Activated CD8-positive, alpha-beta memory T cell treated with anti-CD3 and anti-CD28 coated beads, Interleukin-2, amount 10 ng/mL, durations not matched to agents 7 days and 5 days (primary cell): ENCODE data around the gene TFR2. TPM values are rescaled to one million over a fixed set of nuclear protein-coding genes. Genes with fewer than 3 reads are reported as not detected.
A peak's percentile ranks its signal among the peaks of the same experiment; 100 is the strongest.

Source experiments
- ATAC-seq: fragments of 150-1000 bp; cut with Tn5 transposase; one replicate; pipeline ENCODE4 v1.10.0; 2021; ENCODE audit warnings: moderate library complexity
- CTCF ChIA-PET: fragments of 350-600 bp; sonication (Branson Sonifier 250); formaldehyde crosslinking; loops from one replicate; lab custom pipeline; 2021; ENCODE audit warnings: antibody characterized with exemption; lab: Charles Lee
- DNase-seq: peaks from one replicate; pipeline ENCODE4 v3.0.0-alpha.2; 2020
- H3K27ac Mint-ChIP-seq: one replicate; pipeline ENCODE4 v1.8.0; 2021; ENCODE audit warnings: mild to moderate bottlenecking, mixed read lengths
- H3K27me3 Mint-ChIP-seq: one replicate; pipeline ENCODE4 v1.8.0; 2021; ENCODE audit warnings: mixed read lengths
- H3K36me3 Mint-ChIP-seq: one replicate; pipeline ENCODE4 v1.8.0; 2021; ENCODE audit warnings: mild to moderate bottlenecking, mixed read lengths
- H3K4me1 Mint-ChIP-seq: one replicate; pipeline ENCODE4 v1.8.0; 2021; ENCODE audit warnings: mixed read lengths
- H3K4me3 Mint-ChIP-seq: one replicate; pipeline ENCODE4 v1.8.0; 2021; ENCODE audit warnings: mild to moderate bottlenecking, moderate library complexity, mixed read lengths
- H3K9me3 Mint-ChIP-seq: one replicate; pipeline ENCODE4 v1.8.0; 2022; ENCODE audit warnings: low read depth, mixed read lengths
- total RNA-seq, 2 experiments: library from RNA; stranded (reverse); gene quantifications; one replicate each; pipeline ENCODE4 v1.2.3, GENCODE V29; 2021

TFR2 gene
- total RNA-seq, 2 experiments from 2014 or later, result 11.1 to 18.6 TPM

DNA sequence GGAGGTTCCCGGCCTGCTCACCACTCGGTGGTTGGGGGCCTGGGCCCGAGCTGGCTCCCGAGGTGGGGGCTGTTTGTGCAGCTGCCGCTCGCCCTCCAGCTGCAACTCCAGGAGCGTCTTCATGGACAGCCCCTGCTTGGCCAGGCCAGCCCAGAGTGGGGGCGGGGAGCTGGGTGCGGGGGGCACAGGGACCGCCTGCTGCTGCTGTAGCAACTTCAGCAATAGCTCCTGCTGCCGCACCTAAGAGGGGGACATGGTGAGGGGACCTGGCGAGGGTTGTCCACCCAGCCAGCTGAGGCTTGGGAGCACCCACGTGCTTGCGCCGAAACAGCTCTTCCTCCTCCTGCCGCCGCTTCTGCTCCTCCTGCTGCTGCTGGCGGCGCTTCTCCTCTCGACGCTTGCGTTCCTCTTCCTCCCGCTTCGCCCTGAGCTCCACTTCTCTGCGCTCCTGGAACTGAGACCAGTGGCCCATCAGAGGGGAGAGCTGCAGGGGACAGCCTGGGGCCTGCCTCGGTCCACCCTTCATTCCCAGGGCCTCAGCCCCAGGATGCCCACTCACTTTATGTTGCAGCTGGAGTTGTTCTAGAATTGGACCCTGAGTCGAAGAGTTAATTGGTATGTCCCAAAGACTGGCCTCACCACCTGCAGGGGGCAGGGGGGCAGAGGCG lies 41.8 kb upstream of the TFR2 start:
- Mint-ChIP-seq H3K27ac (no peak overlapping the region), H3K27me3 (no peaks in the 10 kb centered on the region), H3K9me3 (no peaks in the 10 kb centered on the region), H3K36me3 (peaks cover 17% of the 10 kb centered on the region), H3K4me3 (no peak overlapping the region), H3K4me1 (peaks cover 5% of the 10 kb centered on the region)
- no peak for DNase-seq
- CTCF ChIA-PET, result interaction anchor here (1.1 to 11.5 kb wide), 3 partner anchors 9 to 114 kb away, joined by 3 to 91 read pairs (median 7); partner anchors contain the start of gene GIGYF1
- no peak for ATAC-seq

DNA sequence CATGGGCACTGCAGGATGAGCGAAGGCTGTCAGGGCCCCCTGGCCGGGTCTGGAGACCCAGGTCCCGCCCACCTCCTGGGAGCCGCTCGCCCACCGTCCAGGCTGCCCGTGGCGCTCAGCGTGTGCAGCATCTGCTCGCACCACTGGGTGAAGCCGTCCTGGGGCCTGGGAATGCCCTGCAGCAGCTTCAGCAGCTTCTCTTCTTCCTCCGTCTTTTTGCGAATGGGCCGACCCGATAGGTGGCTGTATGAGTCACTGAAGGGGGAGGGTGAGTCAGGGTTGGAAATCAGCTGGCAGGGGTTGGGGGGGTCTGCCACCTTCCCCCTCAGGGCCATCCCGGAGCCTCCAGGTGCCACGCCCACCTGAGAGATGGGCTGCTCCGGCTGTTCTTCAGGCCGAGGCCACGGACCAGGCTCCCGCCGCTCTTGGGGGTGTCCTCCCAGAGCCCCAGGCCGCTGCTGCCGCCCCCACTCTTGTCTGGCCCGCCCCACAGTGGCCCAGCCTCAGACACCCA lies 40.9 kb upstream of the TFR2 start:
- DNase-seq, result no peak
- Mint-ChIP-seq H3K36me3 (peaks cover 23% of the 10 kb centered on the region), H3K4me3 (no peak overlapping the region), H3K9me3 (no peaks in the 10 kb centered on the region), H3K27me3 (no peaks in the 10 kb centered on the region), H3K27ac (no peak overlapping the region), H3K4me1 (peaks cover 7% of the 10 kb centered on the region)
- ATAC-seq, result no peak
- CTCF ChIA-PET, result interaction anchor here (1.1 to 11.5 kb wide), 4 partner anchors 10 to 113 kb away, joined by 3 to 91 read pairs (median 11); partner anchors contain the start of genes GIGYF1 and POP7

- Mint-ChIP-seq H3K27me3 (no peaks in the 10 kb centered on the region), H3K4me3 (no peak overlapping the region), H3K4me1 (peaks cover 12% of the 10 kb centered on the region), H3K27ac (no peak overlapping the region), H3K36me3 (peaks cover 24% of the 10 kb centered on the region), H3K9me3 (no peaks in the 10 kb centered on the region)
- DNase-seq (no peak), ATAC-seq (no peak)
- CTCF ChIA-PET, result interaction anchor here (1.5 to 11.5 kb wide), 3 partner anchors 11 to 117 kb away, joined by 3 to 91 read pairs (median 15); partner anchors contain the start of genes GIGYF1 and POP7
These were observed 40.3 kb upstream of the TFR2 start for GRCh38 chr7:100681491-100682227.

GRCh38 chr7:100680576-100681271 lies 39.4 kb upstream of the TFR2 start:
- CTCF ChIA-PET, result interaction anchor here (1.2 to 11.5 kb wide), 4 partner anchors 12 to 116 kb away, joined by 3 to 91 read pairs (median 10); partner anchors contain the start of genes GIGYF1 and POP7
- Mint-ChIP-seq H3K4me1 (peaks cover 15% of the 10 kb centered on the region), H3K9me3 (no peaks in the 10 kb centered on the region), H3K27ac (peak overlapping the region; percentile 57), H3K27me3 (no peaks in the 10 kb centered on the region), H3K4me3 (no peak overlapping the region), H3K36me3 (peaks cover 26% of the 10 kb centered on the region)
- DNase-seq (peak; percentile 40), ATAC-seq (no peak)

- peak overlapping the region; percentile 59 for H3K27ac Mint-ChIP-seq
- H3K4me3 Mint-ChIP-seq, result no peak overlapping the region
- no peak for DNase-seq
- ATAC-seq, result no peak
- CTCF ChIA-PET, result interaction anchor here (1.1 to 11.5 kb wide), 5 partner anchors 12 to 116 kb away, joined by 3 to 91 read pairs (median 4); partner anchors contain the start of genes GIGYF1 and POP7
- H3K36me3 Mint-ChIP-seq, result peaks cover 24% of the 10 kb centered on the region
- no peaks in the 10 kb centered on the region for H3K9me3 Mint-ChIP-seq
- H3K27me3 Mint-ChIP-seq, result no peaks in the 10 kb centered on the region
- peaks cover 15% of the 10 kb centered on the region for H3K4me1 Mint-ChIP-seq
These were observed 38.7 kb upstream of the TFR2 start for GRCh38 chr7:100679927-100680575.

DNA sequence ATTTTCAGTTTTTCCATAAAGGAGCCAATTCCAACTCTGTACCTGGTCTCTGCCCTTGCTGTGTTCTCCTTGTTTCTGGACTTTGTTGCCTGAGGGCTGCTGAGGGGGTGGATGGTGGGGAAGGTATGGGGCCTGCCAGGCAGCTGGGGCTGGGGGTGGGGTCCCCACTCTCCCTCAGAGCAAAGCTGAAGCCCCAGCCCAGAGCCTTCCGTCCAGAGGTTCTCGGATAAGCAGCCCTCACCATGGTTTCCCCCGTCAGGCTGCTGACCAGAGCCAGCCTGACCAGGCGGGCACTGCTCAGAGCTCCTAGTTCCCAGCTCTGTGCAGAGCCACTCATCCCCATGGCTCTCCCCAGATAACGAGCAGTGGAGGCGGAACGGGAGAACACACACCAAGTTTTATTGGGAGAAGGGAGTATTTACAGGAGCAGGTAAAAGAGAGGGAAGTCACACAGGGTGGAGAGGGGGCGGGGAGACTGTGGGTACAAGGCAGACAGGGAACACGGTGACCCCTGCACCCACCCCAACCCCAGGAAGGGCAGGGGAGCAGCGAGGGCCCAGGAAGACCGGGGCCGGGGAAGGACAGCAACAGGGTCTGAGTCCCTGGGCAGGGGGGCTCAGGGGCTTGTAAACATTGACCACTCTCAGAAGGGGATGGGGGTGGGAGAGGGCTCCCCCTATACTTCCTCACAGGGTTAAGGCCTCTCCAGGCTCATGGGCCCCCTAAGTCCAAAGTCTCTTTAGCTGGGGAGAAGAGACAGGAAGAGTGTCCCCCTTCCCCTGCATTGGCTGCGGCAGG lies 38.0 kb upstream of the TFR2 start:
- no peaks in the 10 kb centered on the region for H3K9me3 Mint-ChIP-seq
- no peaks in the 10 kb centered on the region for H3K27me3 Mint-ChIP-seq
- ATAC-seq (no peak), DNase-seq (no peak)
- H3K4me3 Mint-ChIP-seq, result no peak overlapping the region
- H3K27ac Mint-ChIP-seq, result peak overlapping the region; percentile 59
- CTCF ChIA-PET, result interaction anchor here (1.1 to 11.5 kb wide), 3 partner anchors 13 to 66 kb away, joined by 3 to 91 read pairs (median 15); partner anchors contain the start of genes GIGYF1 and POP7
- peaks cover 15% of the 10 kb centered on the region for H3K4me1 Mint-ChIP-seq
- peaks cover 26% of the 10 kb centered on the region for H3K36me3 Mint-ChIP-seq

DNA sequence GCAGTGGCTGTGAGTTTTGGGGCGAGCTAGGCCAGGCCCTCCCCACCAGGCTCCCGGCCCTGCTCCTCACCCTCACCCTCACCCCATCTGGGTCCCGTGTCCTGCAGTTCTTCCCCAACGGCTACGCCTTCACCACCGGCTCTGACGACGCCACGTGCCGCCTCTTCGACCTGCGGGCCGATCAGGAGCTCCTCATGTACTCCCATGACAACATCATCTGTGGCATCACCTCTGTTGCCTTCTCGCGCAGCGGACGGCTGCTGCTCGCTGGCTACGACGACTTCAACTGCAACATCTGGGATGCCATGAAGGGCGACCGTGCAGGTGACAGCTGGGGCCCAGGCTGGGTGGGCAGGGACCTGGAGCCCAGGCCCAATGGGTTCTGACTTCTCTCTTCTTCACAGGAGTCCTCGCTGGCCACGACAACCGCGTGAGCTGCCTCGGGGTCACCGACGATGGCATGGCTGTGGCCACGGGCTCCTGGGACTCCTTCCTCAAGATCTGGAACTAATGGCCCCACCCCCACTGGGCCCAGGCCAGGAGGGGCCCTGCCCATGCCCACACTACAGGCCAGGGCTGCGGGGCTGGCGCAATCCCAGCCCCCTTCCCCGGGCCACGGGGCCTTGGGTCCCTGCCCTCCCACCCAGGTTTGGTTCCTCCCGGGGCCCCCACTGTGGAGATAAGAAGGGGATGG lies 37.1 kb upstream of the TFR2 start:
- DNase-seq, result no peak
- Mint-ChIP-seq H3K27me3 (no peaks in the 10 kb centered on the region), H3K4me3 (no peak overlapping the region), H3K36me3 (peaks cover 26% of the 10 kb centered on the region), H3K27ac (no peak overlapping the region), H3K9me3 (no peaks in the 10 kb centered on the region), H3K4me1 (peaks cover 15% of the 10 kb centered on the region)
- CTCF ChIA-PET, result interaction anchor here (1.1 to 11.5 kb wide), 3 partner anchors 14 to 65 kb away, joined by 3 to 91 read pairs (median 15); partner anchors contain the start of genes GIGYF1 and POP7
- no peak for ATAC-seq

DNA sequence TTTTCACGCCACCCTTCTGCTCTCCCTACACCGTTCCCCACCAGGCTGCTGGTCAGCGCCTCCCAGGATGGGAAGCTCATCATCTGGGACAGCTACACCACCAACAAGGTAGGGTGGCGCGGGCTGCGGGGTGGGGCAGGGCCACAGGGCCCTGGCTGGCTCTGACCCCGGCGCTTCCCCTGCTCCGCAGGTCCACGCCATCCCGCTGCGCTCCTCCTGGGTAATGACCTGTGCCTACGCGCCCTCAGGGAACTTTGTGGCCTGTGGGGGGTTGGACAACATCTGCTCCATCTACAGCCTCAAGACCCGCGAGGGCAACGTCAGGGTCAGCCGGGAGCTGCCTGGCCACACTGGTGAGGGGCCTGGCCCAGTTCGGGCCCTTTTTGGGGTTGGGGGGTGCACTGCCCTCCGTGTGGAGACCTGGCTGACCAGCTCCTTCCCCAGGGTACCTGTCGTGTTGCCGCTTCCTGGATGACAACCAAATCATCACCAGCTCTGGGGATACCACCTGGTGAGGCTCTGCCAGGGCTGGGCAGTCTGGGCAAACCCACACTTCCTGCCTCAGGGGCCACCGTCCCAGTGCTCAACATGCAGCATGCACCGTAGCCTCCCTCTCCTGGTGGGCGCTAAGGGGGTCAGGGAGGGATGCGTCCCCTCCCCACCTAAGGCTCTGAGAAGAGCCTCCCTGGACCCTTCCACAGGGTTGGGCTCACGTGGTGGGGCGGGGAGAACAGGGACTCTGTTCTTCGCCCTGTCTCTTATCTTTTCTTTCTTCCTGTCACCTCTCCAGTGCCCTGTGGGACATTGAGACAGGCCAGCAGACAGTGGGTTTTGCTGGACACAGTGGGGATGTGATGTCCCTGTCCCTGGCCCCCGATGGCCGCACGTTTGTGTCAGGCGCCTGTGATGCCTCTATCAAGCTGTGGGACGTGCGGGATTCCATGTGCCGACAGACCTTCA lies 36.2 kb upstream of the TFR2 start:
- Mint-ChIP-seq H3K4me3 (no peak overlapping the region), H3K9me3 (no peaks in the 10 kb centered on the region), H3K27me3 (no peaks in the 10 kb centered on the region), H3K4me1 (peaks cover 21% of the 10 kb centered on the region), H3K27ac (peak overlapping the region; percentile 85), H3K36me3 (peaks cover 26% of the 10 kb centered on the region)
- CTCF ChIA-PET, result interaction anchor here (0.7 to 11.5 kb wide), 3 partner anchors 8 to 118 kb away, joined by 3 to 91 read pairs (median 3); partner anchors contain the start of gene GIGYF1
- ATAC-seq (no peak), DNase-seq (no peak)

- ATAC-seq (no peak), DNase-seq (no peak)
- CTCF ChIA-PET, result interaction anchor here (0.7 to 11.5 kb wide), 7 partner anchors 9 to 176 kb away, joined by 3 to 91 read pairs (median 5); partner anchors contain the start of genes GIGYF1, POP7 and SLC12A9
- H3K4me1 Mint-ChIP-seq, result peaks cover 23% of the 10 kb centered on the region
- peaks cover 26% of the 10 kb centered on the region for H3K36me3 Mint-ChIP-seq
- H3K27me3 Mint-ChIP-seq, result no peaks in the 10 kb centered on the region
- peak overlapping the region; percentile 85 for H3K27ac Mint-ChIP-seq
- no peaks in the 10 kb centered on the region for H3K9me3 Mint-ChIP-seq
- peak overlapping the region; percentile 71 for H3K4me3 Mint-ChIP-seq
These were observed 35.4 kb upstream of the TFR2 start for GRCh38 chr7:100676501-100677306.
